Fibroblast of upper back skin (primary cell): ENCODE results near the gene BCR.

Source experiments
- DNase-seq: peaks from one replicate; pipeline ENCODE4 v3.0.0-alpha.2; 2013

The BCR gene

DNA sequence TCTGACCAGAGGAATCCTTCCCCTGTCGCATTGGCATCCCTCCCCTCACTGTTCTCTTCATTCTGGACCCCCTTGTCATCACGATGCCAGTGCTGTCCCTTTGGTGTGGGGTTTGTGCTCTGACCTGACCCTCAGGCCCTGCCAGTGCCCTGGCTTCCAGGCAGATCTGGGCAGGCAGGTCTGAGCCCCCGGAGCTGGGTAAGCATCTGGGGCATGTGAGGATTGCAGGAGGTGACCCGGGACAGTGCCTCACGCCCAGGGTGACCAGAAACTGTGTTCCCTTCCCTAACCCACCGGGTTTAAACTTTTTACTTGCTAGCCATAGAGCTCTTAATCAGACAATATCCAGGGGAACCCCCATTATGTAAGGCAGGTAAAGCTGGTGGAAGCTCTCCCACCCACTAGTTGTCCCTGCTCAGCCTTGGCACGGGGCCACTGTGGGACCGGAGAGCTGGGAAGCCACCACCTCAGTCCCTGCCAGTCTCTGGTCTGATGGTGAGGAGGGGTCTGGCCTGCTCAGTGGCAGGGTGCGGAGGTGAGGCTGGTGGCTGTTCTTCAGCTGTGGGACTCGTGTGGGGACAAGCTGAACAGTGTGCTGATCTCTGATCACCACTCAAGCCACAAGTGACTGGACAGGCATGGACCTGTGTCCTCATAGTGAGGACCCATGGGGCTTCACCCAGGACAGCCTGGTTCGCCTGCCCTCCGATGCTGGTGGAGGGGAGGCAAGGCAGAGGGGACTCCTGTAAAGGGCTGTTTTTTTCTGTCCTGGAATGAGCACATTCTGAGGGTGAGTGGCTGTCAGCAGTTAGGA is 38.0 kb downstream of the BCR start:
- DNase-seq: no peak

DNA sequence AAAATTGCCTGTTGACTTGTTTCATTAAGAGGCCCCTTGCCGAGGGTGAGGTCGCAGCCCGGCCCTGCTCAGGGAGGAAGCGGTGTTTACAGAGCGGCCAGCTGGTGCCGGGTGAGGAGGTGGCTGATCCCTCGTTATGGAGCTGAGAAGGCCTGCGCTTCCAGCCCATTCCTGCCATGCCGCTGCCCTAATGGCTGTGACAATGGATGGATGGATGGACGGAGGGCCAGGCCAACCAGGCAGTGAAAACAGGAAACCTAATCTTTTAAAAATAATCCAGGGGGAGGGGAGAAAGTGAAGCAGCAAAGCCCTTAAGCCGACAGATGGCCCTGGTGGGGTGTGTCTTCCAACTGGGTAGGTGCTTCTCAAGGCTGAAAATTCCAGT is 38.5 kb downstream of the BCR start:
- DNase-seq: peak; percentile 62

DNA sequence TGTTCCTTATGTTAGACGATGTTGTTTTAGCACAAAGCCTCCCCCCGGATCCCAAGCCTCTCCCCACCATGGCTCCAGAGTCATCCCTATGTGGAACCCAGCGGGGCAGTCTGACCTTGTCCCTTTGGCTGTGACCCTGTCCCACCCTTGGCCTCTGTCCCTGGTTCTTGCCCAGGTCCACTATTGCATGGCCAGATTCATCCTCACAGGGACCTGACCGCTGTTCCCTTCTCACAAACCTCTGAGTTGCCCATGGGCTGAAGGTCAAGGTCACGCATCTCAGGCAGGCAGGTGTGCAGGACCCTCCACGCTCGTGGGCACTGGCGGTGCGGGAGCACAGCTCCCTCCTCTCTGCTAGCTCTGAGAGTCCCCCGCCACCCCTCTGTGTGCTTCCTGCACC is 39.0 kb downstream of the BCR start:
- no peak for DNase-seq

DNA sequence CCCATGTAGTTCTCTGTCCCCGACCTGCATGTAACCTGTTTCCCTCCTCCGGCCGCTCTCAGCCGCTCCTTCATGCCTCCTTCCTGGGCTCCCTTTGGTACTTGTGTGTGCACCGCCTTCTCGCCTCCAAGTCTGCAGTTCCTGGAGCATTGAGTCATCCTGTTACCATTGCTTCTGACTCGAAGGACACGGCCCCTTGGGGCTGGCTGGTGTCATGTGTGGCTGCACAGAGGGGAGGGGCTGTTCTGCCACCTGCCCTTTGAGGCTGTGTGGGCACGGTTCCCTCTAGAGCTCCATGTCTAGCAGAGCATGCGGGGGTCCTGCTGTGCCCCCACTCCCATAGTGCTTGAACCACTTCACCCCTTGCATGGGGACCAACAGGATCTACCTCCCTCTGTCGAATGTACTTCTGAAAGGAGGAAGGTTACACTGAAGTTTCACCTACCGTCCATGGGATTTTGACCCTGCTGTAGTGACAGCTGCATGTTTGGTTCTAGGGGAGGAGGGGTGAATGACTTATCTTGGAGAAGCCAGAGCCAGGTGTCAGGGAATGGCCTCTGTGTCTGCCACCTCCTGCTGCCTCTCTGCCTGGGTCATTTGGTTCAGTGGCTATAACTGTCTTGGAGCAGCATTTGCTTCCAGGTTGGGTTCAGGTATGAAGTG is 39.6 kb downstream of the BCR start:
- DNase-seq: peak; percentile 59

DNA sequence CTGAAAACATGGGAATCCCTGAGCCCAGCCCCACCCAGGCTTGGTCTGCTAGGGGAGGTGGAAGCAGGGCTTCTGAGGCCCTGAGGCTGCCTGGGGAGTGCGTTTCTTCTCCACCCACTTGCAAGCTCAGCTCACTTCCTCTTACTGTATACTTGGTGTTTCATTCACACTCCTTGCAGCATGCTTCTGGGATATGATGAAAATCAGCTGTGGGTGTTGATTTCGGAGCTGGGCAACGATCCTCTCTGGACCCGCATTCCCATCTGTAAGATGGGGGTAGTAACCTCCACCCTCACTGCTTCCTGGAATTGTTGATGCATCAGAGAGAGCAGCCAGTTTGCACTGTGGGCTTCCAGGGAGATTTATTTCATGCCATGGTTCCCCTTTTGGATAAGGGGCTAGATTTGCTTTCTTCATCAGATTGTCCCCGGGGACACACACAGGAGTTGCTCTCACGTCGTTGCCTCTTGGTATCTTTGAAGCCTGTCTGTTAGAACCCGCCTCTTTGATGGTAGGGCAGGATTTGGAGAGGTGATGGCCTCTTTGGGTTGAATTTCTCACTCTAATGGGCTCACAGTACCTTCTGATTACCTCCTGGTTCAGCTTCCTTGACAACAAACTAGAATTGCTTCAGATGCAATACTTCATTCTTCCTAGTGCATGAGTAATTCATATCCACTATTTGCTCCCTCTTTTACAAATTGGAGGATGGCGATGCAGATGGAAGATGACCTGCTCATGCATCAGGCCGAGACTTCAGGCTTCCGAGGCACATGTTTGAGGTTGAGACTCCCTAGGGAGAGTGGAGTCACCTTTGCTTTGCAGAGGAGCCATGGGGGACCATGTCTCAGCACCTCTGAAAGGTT is 40.4 kb downstream of the BCR start:
- DNase-seq: peak; percentile 53

DNA sequence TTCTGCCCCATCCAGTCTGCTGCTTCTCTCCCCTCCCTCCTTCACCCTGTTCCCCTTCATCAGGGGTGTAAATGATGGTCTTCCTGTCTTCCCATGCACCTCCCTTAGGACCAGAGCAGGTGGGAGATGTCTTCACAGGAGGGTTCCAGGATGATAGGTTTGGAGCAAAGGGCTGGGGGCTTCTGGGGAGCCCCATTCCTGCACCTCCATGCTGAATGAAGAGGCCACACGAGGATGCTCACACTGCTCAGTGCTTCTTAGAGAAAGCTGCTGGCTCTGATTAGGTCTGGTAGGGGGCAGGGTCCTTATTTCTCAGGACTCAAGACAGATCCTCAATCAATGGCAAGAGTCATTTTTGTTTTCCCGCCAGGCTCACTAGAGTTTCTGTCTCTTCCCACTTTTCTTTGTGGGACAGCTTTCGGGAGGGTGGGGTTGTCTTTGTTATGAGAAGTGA is 41.1 kb downstream of the BCR start:
- DNase-seq: no peak

DNA sequence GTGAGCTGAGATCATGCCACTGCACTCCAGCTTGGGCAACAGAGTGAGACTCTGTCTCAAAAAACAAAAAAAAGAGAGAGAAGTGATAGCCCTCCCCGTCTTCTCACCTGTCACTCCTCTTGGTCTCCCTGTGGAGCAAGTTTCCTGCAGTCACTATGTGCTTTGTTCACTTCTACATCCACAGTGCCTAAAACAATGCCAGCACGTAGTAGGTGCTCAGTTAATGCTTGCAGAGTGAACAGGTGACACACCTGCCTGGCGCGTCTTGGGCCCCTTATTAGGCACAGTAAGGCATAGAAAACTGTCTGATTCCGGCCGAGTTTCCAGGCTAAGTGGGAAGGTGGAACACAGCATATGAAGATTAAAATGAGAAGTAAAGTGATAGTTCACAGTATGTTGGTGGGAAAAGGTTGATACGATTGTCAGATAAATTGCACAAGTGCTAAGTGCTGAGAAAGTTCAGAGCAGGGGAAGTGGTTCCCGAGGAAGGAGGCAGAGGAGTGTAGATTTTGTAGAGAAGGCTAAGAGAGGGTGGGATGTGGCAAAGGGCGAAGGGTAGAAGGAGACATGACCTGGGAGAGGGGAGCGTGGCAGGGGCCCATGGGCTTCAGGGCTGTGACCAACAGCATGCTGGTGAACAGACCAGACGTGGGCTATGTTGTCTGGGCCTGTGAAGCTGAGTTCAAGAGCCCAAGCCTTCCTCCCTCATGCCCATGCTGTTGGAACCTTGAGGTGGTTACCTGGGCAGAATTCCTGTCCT is 41.9 kb downstream of the BCR start:
- DNase-seq: no peak

DNA sequence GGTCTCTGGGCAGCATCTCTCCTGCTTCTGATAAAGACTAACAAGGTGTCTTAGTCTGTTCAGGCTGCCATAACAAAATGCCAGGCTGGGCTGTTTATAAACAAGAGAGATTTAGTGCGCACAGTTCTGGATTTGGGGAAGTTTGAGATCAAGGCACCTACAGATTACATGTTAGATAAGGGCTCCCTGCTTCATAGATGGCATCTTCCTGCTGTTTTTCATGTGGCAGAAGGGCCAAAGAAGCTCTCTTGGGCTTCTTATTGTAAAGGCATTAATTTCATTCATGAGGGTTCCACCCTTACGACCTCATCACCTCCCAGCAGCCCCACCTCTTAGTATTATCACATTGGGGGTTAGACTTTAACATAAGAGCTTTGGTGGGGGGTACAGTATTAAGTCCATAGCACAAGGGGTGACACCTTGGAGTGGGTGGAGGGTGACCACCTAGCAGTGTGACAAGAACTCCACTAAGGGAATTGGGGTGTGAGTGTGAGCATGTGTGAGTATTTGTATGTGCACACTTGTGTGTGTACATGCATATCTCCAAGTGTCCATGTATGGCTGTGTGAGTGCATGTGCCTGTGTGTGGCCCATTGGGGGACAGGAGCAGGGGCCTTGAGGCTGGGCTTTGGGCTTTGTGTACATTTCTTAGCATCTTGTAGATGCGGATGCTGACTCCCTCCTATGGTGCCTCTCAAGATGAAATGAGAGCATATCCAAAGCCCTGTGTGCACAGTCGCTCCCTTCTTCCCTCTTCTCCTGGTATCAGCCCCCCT is 42.7 kb downstream of the BCR start:
- no peak for DNase-seq

DNA sequence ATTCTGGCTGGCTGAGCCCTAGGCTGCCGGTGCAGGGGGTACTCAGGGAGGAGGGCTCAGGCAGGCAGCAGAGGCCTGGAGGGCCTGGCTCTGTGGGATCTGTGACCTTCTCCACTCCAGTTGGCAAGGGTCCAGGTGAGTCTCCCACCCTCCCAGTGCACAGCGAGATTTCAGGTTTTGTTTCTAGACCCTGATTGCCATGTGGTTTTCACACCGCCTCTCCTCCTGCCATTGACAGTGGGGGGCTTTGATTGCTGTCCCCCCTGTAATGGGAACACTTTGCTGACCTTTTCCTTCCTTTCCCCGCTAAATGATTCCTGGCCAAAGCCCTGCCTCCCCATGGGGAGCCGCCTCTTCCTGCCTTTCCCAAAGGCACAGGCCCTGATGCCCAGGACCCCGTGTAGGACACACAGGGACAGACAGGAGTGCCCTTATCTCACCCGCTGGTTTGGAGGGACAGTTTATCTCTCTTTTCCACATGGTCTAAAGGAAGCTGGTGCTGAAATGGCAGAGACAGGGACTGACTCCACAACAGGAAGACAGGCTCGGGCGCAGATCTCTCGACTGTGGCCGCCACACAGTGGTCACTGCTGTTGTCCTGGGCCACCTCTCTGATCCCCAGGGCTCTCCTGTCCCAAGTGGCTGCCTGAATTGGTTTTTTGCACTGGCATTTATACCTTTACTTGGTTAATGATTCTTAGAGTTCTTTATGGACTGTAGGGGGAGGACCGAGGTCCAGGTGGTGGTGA is 43.4 kb downstream of the BCR start:
- no peak for DNase-seq

DNA sequence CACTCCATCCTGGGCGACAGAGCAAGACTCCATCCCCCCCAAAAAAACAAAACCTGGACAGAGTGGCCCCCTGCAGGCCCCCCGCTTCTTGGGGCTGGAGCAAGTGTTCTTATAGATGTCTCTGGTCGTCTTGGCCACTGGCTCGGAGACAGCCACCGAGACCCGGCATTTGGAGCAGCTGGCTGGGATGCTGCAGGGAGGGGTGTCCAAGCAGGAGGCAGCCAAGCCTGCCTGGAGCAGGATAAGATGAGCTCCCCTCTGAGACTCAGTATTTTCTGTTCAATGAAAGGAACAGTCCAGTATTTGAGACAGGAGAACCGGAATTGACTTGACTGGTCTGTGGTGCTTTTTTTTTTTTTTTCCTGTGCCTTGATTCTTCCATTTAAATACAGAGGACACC is 44.5 kb downstream of the BCR start:
- no peak for DNase-seq

DNA sequence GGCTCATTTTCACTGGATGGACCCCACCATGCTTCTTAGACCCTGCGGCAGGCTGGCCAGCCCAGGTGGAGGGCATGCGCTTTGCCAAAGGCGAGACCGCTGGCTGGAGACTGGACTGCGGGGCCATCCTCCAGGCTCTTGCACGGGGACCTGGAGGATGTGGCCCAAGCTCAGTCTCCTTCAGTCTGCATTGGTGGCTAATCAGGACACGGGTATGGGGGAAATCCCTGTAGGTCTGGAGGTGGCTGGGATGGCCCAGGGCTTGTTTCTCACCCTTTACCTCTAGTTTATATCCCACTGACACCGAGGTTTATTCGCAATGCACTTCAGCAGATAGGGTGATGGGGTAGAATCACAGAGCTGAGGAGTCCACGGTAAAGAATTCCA is 45.0 kb downstream of the BCR start:
- no peak for DNase-seq

DNA sequence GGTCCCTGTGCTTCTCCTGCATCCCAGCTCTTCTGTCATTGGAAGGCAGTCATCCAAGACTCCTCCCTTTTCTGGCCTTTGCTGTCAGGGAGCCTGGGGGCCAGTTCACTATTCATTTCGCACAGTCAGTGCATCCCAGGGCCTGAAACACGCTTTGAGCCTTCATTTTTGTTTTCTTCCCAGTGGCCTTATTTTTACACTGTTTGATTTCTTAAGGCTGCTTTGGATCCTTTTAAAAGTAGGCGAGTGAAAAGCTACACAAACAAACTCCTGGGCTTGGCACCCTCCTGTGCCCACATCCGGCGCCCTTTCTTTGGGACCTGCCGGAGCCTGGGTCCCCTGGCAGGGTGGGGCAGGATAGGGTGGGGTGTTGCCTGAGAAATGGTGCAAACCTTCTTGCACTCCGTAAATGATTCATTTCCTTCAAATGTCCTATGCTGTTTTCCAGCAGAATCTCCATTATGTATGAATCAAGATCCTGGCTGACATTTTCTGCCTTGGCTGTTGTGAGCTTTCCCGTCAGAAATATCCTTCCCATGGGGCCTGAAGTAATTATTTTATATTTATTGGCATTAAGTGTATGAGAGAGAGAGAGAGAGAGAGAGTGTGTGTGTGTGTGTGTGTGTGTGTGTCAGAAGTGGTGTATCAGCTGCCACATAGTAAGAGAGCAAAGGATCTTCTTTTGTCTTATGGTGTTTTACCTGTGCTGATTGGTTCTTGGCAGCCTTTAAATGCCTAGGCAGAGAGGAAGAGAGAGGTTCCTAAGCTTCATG is 45.6 kb downstream of the BCR start:
- DNase-seq: peak; percentile 50

DNA sequence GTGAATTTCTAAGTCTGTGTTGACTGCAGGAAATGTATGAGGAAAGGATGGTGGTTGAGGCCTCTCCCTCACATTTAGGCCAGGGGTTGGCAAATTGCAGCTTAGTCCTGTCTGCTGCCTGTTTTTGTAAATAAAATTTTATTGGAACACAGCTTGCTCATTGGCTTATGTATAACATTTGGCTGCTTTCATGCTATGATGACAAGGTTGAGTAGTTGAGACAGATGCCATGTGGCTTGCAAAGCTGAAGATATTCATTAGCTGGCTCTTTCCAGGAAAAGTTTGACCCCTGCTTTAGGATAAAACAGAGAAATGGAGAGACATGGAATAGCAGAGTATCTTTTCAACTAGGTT is 46.2 kb downstream of the BCR start:
- DNase-seq: no peak

DNA sequence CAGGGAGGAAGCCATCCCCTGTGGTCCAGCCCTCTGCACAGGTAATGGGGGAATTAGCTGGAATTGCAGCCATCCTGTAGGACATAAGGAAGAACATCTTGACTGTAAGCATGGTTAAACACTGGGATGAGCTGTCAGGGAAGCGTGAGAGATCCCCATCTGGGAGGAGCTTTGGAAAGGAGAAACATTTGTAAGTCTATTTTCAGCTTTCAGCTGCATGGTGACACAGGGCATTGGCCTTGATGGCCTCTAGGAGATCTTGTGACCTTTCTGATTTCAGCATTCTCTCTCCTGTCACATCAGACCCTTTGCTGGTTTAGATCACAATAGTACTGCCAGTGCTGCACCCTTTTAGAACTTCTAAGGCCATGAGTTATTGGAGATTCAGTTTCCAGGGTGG is 47.1 kb downstream of the BCR start:
- DNase-seq: no peak

DNA sequence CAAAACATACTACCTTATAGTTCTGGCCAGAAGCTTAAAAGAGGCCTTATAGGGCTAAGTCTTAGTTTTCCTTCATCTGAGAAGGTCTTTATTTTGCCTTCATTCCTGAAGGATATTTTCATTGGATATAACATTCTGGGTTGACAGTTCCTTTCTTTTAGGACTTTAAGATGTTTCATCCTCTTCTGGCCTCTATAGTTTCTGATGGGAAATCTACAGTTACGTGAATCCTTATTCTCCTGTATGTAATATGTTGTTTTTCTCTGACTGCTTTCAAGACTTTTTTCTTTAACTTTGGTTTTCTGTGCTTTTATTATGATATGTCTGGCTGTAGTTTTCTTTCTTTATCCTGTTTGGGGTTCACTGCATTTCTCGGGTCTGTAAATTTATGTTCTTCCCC is 48.2 kb downstream of the BCR start:
- DNase-seq: no peak

DNA sequence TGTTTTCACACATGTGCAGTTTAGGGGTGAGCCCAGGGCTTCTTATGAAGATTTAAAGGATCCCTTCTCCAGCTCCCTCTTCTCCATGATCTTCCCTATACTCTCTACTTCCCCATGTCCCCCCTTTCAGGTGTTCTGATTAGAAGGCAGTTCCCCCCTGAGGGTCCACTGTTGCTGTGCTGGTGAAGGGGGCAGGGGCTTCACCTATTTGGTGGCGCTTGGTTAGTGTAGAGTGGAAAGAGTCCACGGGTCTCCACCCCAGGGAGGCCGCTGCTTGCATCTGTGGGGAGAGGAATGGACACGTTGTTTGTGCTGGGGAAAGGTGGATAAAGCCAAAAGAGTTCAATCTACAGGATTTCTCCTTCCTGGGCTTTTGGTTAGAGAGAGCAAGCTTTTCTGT is 49.3 kb downstream of the BCR start:
- no peak for DNase-seq

DNA sequence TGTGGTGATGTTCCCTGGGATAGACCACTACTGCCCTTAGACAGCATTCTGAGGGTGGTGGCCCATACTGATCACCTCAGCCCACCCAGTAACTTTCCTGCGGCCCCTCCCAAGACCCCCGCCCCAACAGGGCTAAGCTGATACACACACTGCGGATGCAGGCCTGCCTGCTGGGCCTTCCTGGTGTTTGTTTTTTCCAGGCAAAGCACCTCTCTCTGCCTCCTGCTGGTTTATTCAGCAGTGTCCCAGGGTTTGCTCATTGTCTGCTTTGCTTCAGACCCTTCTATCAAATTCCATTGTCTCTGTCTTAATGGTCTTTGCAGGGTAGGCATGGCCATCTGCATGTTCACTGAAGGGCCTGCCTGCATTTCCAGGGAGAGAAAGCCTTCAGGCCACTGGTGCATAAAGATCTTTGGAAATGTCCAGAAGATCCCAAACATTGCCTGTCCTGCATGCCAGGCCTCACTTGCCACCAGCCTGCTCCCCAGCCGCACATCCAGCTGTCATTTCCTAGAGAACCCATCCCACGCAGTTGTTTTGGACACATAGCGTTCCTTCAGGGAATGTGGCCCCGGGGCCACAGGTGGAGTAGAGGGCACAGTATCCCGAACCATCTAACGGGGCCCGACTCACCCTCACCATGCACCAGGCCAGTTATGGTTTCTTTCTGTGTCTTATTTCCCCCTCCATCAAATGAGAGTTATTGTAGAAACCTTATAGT is 50.2 kb downstream of the BCR start:
- no peak for DNase-seq

DNA sequence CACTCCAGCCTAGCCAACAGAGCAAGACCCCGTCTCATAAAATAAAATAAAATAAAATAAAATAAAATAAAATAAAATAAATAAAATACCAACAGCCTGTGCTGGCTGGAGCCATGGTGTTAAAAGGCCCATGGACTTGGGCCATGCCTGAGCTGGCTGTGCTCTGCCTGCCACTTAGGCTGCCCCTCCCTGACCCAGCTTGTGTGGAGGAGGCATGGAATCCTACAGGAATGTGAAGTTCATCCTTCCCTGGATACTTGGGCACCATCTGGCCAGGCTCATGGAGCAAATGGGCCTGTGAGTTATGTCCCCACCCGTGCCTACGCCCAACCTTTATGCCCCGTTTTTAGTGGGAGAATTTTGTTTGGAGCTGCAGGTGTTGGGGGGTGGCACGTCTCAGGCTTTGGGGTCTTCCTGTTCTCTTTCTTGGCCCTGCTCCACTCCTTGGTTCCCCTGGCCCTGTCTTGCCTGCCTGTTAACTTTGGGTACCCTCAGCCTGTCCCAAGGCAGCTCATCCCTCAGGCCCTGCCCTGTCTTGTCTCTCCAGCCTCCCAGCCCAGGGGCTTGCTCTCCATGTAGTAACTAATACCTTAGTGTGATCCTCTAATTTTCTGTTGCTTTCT is 51.3 kb downstream of the BCR start:
- DNase-seq: no peak

DNA sequence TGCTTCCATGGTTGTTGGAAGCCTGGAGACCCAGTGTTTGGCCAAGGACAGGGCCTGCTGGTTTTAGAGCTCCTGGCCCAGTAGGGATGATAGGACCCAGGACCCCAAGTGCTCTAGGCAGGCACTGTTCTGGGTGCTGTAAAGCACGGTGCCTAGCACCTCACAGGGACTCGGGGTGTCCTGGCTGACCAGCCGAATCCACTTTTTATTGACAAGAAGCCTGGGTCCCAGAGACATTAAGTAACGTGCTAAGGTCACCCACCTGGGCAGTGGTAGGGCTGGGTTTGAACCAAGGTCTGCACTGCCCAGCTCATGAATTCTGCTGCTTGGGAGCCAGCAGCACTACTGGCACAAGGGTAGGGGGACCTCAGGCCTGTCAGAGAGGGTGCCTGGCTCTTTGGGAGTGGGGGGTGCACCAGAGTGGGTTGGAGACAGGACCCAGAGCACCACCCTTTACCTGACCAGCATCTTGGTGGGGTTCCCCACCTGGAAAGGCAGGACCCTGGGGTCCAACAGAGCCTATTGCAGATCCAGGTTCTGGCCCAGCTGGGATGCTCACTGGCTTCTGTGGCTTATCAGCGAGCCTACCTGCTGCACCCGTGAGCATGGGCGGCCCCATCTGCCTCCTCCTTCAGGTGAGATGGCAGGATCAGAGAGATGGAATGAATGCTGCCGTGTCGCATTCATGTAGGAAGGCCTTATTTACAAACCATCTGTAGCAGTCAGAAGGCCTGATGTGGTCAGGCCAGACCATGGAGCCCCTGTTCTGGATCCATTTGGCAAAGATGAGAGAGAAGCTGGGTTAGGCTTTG is 52.0 kb downstream of the BCR start:
- DNase-seq: no peak
